HG02870 (cell line): ENCODE measurements around the gene NXT1.

Experiments used
- ATAC-seq: cut with Tn5 transposase; IDR thresholded peaks from one replicate; pipeline ENCODE4 v1.9.1; 2021; ENCODE audit warnings: mild to moderate bottlenecking, moderate library complexity; ENCODE audit not compliant: unreplicated experiment

The NXT1 gene

GRCh38 chr20:23386304-23387117 lies 35.9 kb downstream of the NXT1 start:
- no peak for ATAC-seq

GRCh38 chr20:23387118-23387443 lies 36.5 kb downstream of the NXT1 start:
- no peak for ATAC-seq

GRCh38 chr20:23390091-23390774 lies 39.6 kb downstream of the NXT1 start:
- no peak for ATAC-seq

- peak; percentile 51 for ATAC-seq
Measured at GRCh38 chr20:23391707-23392310, 41.2 kb downstream of the NXT1 start.

- ATAC-seq: no peak
Measured at GRCh38 chr20:23393996-23394775, 43.6 kb downstream of the NXT1 start.

- ATAC-seq: no peak
Measured at GRCh38 chr20:23396950-23397627, 46.5 kb downstream of the NXT1 start.

GRCh38 chr20:23397961-23398360 lies 47.4 kb downstream of the NXT1 start:
- ATAC-seq: no peak

- peak; percentile 69 for ATAC-seq
Measured at GRCh38 chr20:23399568-23400241, 49.1 kb downstream of the NXT1 start.

GRCh38 chr20:23401051-23401450 lies 50.5 kb downstream of the NXT1 start:
- no peak for ATAC-seq

GRCh38 chr20:23403751-23404150 lies 53.2 kb downstream of the NXT1 start:
- no peak for ATAC-seq

GRCh38 chr20:23404196-23404595 lies 53.6 kb downstream of the NXT1 start:
- no peak for ATAC-seq
